Activated T-helper 1 cell treated with Interleukin-2 at 50 U/mL for 16 hours (primary cell): ENCODE data around the gene CTNNA3.

Experiments
- DNase-seq: peaks from one replicate; pipeline ENCODE4 v3.0.0-alpha.2; 2020; ENCODE audit warnings: low read depth

The CTNNA3 gene

GRCh38 chr10:66642217-66642616 lies 1053.8 kb downstream of the CTNNA3 start:
- DNase-seq = no peak

DNA sequence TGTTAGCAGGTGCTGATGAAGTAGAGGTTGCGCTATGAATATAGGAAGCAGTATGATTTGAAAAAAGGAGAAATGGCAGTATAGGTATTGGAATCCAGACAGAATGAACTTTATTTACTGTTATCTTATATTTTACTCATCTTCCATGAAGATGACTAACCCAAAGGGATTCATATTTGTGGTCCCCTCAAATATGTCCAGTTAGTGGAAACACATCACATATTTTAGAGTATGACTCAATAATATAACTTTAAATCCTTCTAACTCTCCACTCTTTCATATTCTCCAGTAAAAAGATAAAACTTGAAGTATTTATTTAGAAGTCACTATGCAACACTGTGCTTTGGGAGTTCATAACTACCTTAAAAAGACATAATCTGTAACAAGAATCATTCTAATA lies 1056.6 kb downstream of the CTNNA3 start:
- DNase-seq = no peak

GRCh38 chr10:66637273-66638036 lies 1058.5 kb downstream of the CTNNA3 start:
- DNase-seq = no peak

DNA sequence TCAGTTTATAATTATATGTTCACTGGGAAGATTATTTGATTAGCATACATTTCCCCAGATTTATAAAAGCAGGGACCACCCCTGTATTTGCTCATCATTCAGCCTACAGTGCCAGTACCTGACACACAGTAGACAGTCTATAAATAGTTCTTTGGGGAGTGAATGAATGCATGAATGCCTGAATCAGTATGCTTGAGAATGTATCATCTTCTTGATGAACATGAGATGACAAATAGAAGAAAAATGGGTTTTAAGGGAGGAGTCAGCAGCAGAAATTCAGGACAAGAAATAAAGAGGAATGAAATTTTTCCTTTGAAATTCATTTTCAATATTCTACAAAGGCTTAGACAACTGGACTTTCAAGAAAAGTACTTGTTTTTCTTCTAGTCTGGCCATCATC lies 1066.0 kb downstream of the CTNNA3 start:
- no peak for DNase-seq

DNA sequence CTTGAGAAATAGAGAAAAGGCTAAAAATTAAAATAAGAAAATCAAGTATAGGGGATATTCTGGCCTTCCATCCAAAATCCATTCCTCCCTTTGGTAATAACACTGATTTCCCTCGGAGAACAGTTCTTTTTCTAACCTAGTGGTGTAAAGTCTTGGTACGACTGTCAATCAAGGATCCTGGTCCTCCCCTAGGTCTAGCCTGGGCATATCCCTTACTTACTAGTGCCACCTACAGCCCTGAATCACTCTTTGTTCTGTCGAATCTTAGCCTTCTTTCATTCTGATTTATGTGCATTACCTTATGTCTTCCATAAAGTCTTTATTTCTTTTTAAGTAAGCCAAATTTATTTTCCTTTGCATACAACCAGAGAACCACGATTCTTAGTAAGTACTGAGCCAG lies 1068.8 kb downstream of the CTNNA3 start:
- DNase-seq = no peak

DNA sequence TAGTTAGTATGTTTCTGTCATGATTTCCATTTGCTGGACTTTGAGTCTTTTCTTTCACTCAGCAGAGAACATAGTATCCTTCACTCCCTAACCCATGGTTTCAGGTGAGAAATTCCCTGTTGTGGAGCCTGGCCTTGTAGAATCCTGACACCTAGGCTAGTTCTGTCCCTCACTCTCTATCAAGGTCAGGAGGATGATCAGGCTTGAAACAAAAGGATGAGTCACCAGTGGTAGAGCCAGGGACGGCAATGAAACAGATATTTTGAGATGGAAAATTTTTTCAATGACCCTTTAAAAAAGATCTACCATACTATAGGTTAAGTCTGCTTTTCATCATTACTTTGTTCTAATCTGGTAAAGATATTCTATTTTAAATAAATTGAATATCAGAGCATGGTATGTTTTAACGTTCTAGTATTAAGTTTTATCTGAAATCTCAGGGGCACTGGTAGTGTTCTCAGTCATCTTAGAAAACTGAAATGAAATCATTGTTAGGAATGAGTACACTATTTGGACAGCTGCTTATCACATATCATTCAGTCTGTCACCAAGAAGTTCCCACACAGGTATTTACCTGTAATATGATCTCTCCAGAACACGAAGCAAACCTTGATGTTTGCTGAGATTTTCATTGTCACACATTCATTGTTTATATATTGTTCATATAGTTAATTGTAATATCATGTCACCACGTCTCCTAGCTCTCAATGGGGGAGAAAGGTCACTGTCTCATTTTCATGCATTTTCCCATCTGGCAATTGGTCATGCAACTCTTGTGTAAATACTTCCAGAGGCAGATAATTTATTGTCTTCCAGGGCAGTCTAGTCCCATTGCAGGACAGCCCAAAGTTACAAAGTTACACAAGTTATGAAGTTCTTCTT lies 1070.0 kb downstream of the CTNNA3 start:
- no peak for DNase-seq

- no peak for DNase-seq
Observed at GRCh38 chr10:66622050-66622449, 1073.9 kb downstream of the CTNNA3 start.

GRCh38 chr10:66604195-66604594 lies 1091.8 kb downstream of the CTNNA3 start:
- no peak for DNase-seq

DNA sequence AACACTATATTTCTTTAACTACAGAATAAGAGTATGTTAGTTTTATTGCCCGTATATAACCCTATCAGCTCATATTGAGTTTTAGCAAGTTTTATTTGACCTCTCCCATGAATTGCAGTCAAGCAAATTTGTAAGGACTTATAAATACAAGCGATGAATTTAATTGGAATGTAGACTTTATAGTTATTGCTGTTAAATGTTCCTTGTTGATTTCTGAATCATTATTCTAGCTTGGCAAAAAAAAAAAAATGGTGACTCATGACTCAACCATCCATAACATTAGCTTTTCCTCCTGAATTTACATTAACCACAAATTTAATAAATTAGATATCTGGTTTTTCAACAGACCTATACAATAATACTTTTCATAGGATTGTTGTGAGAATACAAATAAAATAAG lies 1104.1 kb downstream of the CTNNA3 start:
- DNase-seq = no peak

- no peak for DNase-seq
Observed at GRCh38 chr10:66587680-66588050, 1108.3 kb downstream of the CTNNA3 start.

DNA sequence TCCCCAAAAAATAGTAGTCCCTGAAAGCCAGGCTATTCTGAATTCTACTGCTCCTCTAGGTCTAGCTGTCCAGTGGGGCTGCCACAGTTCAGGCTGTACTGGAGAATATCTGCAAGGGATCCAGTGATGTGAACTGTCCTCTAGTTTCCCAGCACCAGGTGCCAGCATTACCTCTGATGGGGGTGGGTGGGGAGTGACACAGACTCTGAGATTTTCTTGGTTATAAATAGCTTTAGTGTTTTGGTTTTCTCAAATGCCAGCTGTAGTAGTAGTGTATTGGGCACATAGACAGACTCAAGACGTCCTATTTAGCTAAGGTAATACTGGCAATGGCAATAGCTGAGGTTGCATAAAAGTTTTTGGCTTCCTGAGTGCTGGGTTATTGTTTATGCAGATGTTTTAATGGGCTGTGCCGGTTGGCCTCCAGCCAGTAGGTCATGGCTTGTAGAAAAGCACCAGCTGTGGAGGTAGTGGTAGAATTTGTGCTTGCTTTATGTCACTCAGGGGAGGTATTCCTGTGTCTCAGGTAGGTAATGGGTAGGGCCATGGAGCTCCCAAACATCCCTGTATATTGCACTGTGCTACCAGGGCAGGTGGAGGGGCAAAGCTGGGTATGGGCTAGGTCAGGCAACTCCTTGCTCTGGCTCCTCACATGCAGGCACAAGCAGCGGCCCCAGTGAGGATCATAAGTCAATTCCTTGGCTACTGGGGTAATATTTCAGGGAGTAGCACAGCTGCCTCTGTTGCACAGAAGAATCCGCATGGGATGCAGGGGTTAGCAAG lies 1108.9 kb downstream of the CTNNA3 start:
- DNase-seq = no peak

- DNase-seq = no peak
Observed at GRCh38 chr10:66586073-66586472, 1109.9 kb downstream of the CTNNA3 start.

DNA sequence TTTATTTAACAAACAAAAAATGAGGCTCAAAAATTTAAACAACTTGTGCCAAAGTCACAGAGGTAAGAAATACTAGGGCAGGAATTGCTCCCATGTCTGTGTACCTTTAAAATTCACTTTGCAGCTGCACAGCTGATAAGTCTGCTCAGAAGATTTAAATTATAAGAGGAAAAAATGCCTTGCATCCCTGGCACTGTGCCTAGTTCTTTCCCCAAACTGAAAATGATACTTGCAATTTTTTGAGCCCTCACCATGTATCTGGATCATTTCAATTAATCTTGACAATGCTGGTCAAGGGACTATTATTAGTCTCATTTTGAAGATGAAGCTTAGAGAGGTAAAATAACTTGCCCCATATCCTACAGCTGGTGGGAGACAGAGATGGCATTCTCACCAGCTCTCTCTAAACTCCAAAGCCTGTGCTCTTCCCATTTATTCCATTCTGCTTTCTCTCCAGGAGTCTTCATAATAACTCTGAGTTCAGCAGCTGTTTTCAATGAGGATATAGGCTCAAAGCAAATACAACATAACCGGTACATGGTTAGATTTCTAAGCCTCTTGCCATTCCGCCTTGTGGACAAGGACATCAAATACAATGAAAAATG lies 1120.6 kb downstream of the CTNNA3 start:
- DNase-seq = no peak

GRCh38 chr10:66572700-66573099 lies 1123.3 kb downstream of the CTNNA3 start:
- DNase-seq = no peak

- DNase-seq = no peak
Observed at GRCh38 chr10:66565999-66566398, 1130.0 kb downstream of the CTNNA3 start.

GRCh38 chr10:66564287-66564686 lies 1131.7 kb downstream of the CTNNA3 start:
- no peak for DNase-seq

DNA sequence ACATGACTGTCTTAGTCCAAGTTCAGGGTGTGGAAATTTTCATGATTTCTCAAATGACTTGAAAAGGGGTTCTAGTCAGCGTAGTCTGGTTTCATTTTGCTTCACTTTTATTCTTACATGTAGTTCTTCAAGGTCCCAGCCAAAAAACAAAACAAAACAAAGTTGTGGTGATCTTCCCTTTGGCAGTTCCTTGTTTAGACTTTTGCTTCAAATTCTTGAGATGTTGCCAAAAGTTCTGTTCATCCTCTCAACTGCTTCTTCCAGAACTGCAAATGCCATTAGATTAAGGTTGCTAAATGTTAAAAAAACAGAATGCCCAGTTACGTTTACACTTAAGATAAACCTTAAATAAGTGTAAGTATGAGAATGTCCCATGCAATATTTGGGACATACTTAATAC lies 1140.9 kb downstream of the CTNNA3 start:
- DNase-seq = no peak

- DNase-seq = no peak
Observed at GRCh38 chr10:66552331-66552730, 1143.7 kb downstream of the CTNNA3 start.

GRCh38 chr10:66550351-66550750 lies 1145.6 kb downstream of the CTNNA3 start:
- no peak for DNase-seq

- DNase-seq = no peak
Observed at GRCh38 chr10:66538908-66539307, 1157.1 kb downstream of the CTNNA3 start.

- no peak for DNase-seq
Observed at GRCh38 chr10:66538371-66538770, 1157.6 kb downstream of the CTNNA3 start.

DNA sequence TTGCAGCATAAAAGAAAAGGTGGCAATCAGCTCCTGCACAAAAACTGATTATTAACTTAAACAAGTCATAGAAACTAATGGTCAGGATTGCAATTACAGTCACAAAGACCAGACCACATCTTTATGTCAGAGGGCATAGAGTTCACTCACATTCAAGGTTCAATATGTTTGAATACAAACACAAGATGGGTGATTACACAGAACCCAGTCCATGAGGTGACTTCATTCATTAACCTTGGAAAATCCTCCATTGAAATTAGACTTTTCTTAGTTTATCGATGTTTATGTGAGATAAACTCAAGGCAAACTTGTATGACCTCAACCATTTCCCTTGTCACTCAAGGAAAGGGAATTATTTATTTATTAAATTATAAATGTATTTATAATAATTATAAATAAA lies 1158.8 kb downstream of the CTNNA3 start:
- no peak for DNase-seq
